HEK293 (cell line): ENCODE data around the gene PCDHB7.
"Not testable (repeated sequence)": the region's sequence is repeated elsewhere in the genome, so short reads cannot be mapped to it uniquely, and the experiment has no call there.

Experiments
- CTCF ChIA-PET: fragments of 350-600 bp; formaldehyde crosslinking; extraction: SDS; loops from one replicate; lab custom pipeline; 2021; ENCODE audit warnings: antibody characterized with exemption; lab: Yijun Ruan, JAX
- POLR2A ChIA-PET: fragments of 300-600 bp; formaldehyde crosslinking; extraction: SDS; loops from one replicate; lab custom pipeline; 2020; ENCODE audit warnings: antibody characterized with exemption, inconsistent platforms; lab: Yijun Ruan, JAX
- H3K27ac ChIP-seq: fragments of 200-500 bp; sonication (Bioruptor generic); 2 replicates; pipeline ENCODE4 v1.5.1; 2014; ENCODE audit warnings: low read depth, low read length, control low read depth, inconsistent platforms; ENCODE audit errors: extremely low read depth
- H3K36me3 ChIP-seq, 2 experiments: fragments of 200-500 bp in 1 of 2; sonication (Bioruptor generic) in 1 of 2; 1 replicate in 1 of 2; 2 replicates in 1 of 2; pipeline ENCODE4 v1.5.1; 2014 to 2017; ENCODE audit warnings: inconsistent platforms in 2 of 2, low read length in 2 of 2; ENCODE audit not compliant: control insufficient read depth in 2 of 2, insufficient read depth in 1 of 2
- H3K4me1 ChIP-seq: fragments of 200-500 bp; sonication (Bioruptor generic); 2 replicates; pipeline ENCODE4 v1.5.1; 2014; ENCODE audit warnings: mild to moderate bottlenecking, low read length, inconsistent platforms; ENCODE audit not compliant: control insufficient read depth, insufficient read depth
- H3K4me3 ChIP-seq: 2 replicates; pipeline ENCODE4 v1.5.1; 2011; ENCODE audit warnings: low read depth, mild to moderate bottlenecking, control low read depth, low read length, moderate library complexity
- H3K9me3 ChIP-seq: fragments of 200-500 bp; sonication (Bioruptor generic); 2 replicates; pipeline ENCODE4 v1.5.1; 2014; ENCODE audit warnings: low read depth, low read length, inconsistent platforms; ENCODE audit not compliant: control insufficient read depth, insufficient read depth
- KLF17 ChIP-seq: fragments of 450-650 bp; formaldehyde crosslinking; IDR thresholded peaks from 2 replicates; pipeline ENCODE4 v1.5.1; 2016; ENCODE audit warnings: missing biosample characterization, missing genetic modification characterization
- MZF1 ChIP-seq: fragments of 450-650 bp; formaldehyde crosslinking; IDR thresholded peaks from 2 replicates; pipeline ENCODE4 v1.5.1; 2017; ENCODE audit warnings: missing biosample characterization, missing genetic modification characterization, borderline replicate concordance
- PRDM1 ChIP-seq: fragments of 450-650 bp; formaldehyde crosslinking; IDR thresholded peaks from 2 replicates; pipeline ENCODE4; 2016; ENCODE audit warnings: missing biosample characterization, missing genetic modification characterization
- ZBTB17 ChIP-seq: fragments of 450-650 bp; formaldehyde crosslinking; IDR thresholded peaks from 2 replicates; pipeline ENCODE4 v1.5.1; 2016; ENCODE audit warnings: missing biosample characterization, missing genetic modification characterization
- ZNF138 ChIP-seq: fragments of 450-650 bp; formaldehyde crosslinking; IDR thresholded peaks from 2 replicates; pipeline ENCODE4 v1.5.1; 2016; ENCODE audit warnings: missing biosample characterization, missing genetic modification characterization, borderline replicate concordance
- ZNF169 ChIP-seq: fragments of 450-650 bp; formaldehyde crosslinking; IDR thresholded peaks from 2 replicates; pipeline ENCODE4 v1.5.1; 2016; ENCODE audit warnings: missing biosample characterization, missing genetic modification characterization
- ZNF214 ChIP-seq: fragments of 450-650 bp; formaldehyde crosslinking; IDR thresholded peaks from 2 replicates; pipeline ENCODE4 v1.5.1; 2017; ENCODE audit warnings: missing biosample characterization, mild to moderate bottlenecking, missing genetic modification characterization, borderline replicate concordance
- ZNF23 ChIP-seq: fragments of 450-650 bp; formaldehyde crosslinking; IDR thresholded peaks from 2 replicates; pipeline ENCODE4 v1.5.1; 2016; ENCODE audit warnings: missing biosample characterization, missing genetic modification characterization, borderline replicate concordance
- ZNF24 ChIP-seq: fragments of 450-650 bp; formaldehyde crosslinking; IDR thresholded peaks from 2 replicates; pipeline ENCODE4 v1.5.1; 2016; ENCODE audit warnings: missing biosample characterization, missing genetic modification characterization
- ZNF274 ChIP-seq, 2 experiments: fragments of 200-500 bp in 1 of 2; fragments of 450-650 bp in 1 of 2; sonication (Bioruptor generic) in 1 of 2; formaldehyde crosslinking in 1 of 2; IDR thresholded peaks; 2 replicates each; pipeline versions ENCODE4 v1.5.1 to v1.6.1; 2014 to 2016; ENCODE audit warnings: borderline replicate concordance in 1 of 2, inconsistent platforms in 1 of 2, low read length in 1 of 2, missing biosample characterization in 1 of 2, missing genetic modification characterization in 1 of 2
- ZNF335 ChIP-seq: fragments of 450-650 bp; formaldehyde crosslinking; conservative IDR thresholded peaks from 2 replicates; pipeline ENCODE4 v1.5.1; 2016; ENCODE audit warnings: missing biosample characterization, missing genetic modification characterization
- ZNF416 ChIP-seq: fragments of 450-650 bp; formaldehyde crosslinking; IDR thresholded peaks from 2 replicates; pipeline ENCODE4 v1.5.1; 2016; ENCODE audit warnings: missing biosample characterization, missing genetic modification characterization
- ZNF623 ChIP-seq: fragments of 450-650 bp; formaldehyde crosslinking; IDR thresholded peaks from 2 replicates; pipeline ENCODE4 v1.5.1; 2016; ENCODE audit warnings: missing biosample characterization, missing genetic modification characterization
- ZNF624 ChIP-seq: fragments of 450-650 bp; formaldehyde crosslinking; IDR thresholded peaks from 2 replicates; pipeline ENCODE4 v1.5.1; 2017; ENCODE audit warnings: missing biosample characterization, missing genetic modification characterization
- ZNF654 ChIP-seq: fragments of 450-650 bp; formaldehyde crosslinking; IDR thresholded peaks from 2 replicates; pipeline ENCODE4 v1.5.1; 2016; ENCODE audit warnings: low read depth, missing biosample characterization, missing genetic modification characterization
- TF ChIP-seq, protein P1 (sequence below): fragments of 450-650 bp; formaldehyde crosslinking; IDR thresholded peaks from 2 replicates; pipeline ENCODE4 v1.5.1; 2016; ENCODE audit warnings: missing biosample characterization, missing genetic modification characterization
- TF ChIP-seq, protein P2 (sequence below): fragments of 450-650 bp; formaldehyde crosslinking; IDR thresholded peaks from 2 replicates; pipeline ENCODE4 v1.5.1; 2016; ENCODE audit warnings: missing biosample characterization, missing genetic modification characterization

Gene PCDHB7

GRCh38 chr5:141172381-141173204 lies at the start of gene PCDHB7:
PCDHB7 (plus strand) TSS chr5:141172644; CDS start chr5:141172836, 192 bp downstream.
- H3K4me3 ChIP-seq, result no peak within 1 kb of the TSS
- TF ChIP-seq ZNF416 (tag by site-specific recombination) (no peak), ZNF654 (tag by site-specific recombination) (peak; percentile 60), KLF17 (tag by site-specific recombination) (no peak), ZNF23 (tag by site-specific recombination) (no peak), ZNF274 (IDR thresholded peaks at IDR 0.05; ENCODE audit: low read length) (no peak), ZNF274 (tag by site-specific recombination; IDR thresholded peaks at IDR 0.05; ENCODE audit: borderline replicate concordance) (no peak), ZNF624 (tag by site-specific recombination) (no peak), MZF1 (tag by site-specific recombination) (no peak), ZBTB17 (tag by site-specific recombination) (peak; percentile 18; the same call in 1 of the 2 replicates), ZNF623 (no peak), ZNF138 (no peak), ZNF214 (tag by site-specific recombination) (no peak), ZNF169 (tag by site-specific recombination) (no peak), ZNF335 (tag by site-specific recombination) (no peak), ZNF24 (tag by site-specific recombination) (no peak), PRDM1 (peak; percentile 69)
- TF ChIP-seq, protein P1, sequence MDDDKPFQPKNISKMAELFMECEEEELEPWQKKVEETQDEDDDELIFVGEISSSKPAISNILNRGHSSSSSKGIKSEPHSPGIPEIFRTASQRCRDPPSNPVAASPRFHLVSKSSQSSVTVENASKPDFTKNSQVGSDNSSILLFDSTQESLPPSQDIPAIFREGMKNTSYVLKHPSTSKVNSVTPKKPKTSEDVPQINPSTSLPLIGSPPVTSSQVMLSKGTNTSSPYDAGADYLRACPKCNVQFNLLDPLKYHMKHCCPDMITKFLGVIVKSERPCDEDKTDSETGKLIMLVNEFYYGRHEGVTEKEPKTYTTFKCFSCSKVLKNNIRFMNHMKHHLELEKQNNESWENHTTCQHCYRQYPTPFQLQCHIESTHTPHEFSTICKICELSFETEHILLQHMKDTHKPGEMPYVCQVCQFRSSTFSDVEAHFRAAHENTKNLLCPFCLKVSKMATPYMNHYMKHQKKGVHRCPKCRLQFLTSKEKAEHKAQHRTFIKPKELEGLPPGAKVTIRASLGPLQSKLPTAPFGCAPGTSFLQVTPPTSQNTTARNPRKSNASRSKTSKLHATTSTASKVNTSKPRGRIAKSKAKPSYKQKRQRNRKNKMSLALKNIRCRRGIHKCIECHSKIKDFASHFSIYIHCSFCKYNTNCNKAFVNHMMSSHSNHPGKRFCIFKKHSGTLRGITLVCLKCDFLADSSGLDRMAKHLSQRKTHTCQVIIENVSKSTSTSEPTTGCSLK (tag by site-specific recombination), result no peak
- TF ChIP-seq, protein P2, sequence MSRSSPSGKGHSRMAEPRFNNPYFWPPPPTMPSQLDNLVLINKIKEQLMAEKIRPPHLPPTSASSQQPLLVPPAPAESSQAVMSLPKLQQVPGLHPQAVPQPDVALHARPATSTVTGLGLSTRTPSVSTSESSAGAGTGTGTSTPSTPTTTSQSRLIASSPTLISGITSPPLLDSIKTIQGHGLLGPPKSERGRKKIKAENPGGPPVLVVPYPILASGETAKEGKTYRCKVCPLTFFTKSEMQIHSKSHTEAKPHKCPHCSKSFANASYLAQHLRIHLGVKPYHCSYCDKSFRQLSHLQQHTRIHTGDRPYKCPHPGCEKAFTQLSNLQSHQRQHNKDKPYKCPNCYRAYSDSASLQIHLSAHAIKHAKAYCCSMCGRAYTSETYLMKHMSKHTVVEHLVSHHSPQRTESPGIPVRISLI (tag by site-specific recombination), result no peak
- TF ChIP-seq, all 188 proteins: peak for 3
- Histone ChIP-seq H3K27ac (no peak within 1 kb of the TSS), H3K4me1 (no peaks in the 10 kb centered on the region), H3K9me3 (no peaks in the 10 kb centered on the region), H3K36me3 (no peaks in the 10 kb centered on the region)
- POLR2A ChIA-PET, result no interaction called here
- CTCF ChIA-PET, result interaction anchor here (0.6 to 3.0 kb wide), 14 partner anchors 9 to 1809 kb away, joined by 3 to 20 read pairs (median 3); partner anchors contain the start of genes PCDHB11, PCDHB15, PCDHB16 and PCDHB6

DNA sequence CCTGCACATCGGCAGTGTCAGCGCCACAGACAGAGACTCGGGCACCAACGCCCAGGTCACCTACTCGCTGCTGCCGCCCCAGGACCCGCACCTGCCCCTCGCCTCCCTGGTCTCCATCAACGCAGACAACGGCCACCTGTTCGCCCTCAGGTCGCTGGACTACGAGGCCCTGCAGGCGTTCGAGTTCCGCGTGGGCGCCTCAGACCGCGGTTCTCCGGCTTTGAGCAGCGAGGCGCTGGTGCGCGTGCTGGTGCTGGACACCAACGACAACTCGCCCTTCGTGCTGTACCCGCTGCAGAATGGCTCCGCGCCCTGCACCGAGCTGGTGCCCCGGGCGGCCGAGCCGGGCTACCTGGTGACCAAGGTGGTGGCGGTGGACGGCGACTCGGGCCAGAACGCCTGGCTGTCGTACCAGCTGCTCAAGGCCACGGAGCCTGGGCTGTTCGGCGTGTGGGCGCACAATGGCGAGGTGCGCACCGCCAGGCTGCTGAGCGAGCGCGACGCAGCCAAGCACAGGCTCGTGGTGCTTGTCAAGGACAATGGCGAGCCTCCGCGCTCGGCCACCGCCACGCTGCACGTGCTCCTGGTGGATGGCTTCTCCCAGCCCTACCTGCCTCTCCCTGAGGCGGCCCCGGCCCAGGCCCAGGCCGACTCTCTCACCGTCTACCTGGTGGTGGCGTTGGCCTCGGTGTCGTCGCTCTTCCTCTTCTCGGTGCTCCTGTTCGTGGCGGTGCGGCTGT lies 48.9 kb upstream of the PCDHB7 start:
- H3K27ac ChIP-seq, H3K9me3 ChIP-seq, POLR2A ChIA-PET, H3K36me3 ChIP-seq, H3K4me3 ChIP-seq, CTCF ChIA-PET, H3K4me1 ChIP-seq: not testable (repeated sequence)
